OCI-M2 (cell line): ENCODE data around the gene STIMATE.
A peak's percentile ranks its signal among the peaks of the same experiment; 100 is the strongest.

Experiments
- DNase-seq: peaks from one replicate; lab custom pipeline; 2025; ENCODE audit not compliant: unreplicated experiment; lab: John Stamatoyannopoulos, UW

Gene STIMATE

DNA sequence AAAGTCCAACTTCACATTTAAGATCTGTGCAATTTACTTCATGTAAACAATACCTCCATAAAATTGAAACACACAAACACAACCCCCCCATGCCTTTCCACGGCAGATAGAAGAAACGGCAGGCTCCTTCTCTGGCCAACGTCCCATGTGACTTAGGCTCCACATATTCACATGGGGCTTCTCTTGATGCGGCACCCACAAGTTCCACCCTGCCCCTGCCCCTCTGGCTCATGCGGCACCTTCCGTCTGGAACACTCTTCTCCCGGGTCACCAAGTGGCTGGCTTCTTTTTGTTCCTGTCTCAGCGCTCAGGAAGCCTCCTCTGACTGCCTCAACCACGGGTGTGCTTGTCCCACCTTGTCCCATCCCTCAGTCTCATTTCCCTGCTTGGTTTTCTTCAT lies 25.6 kb downstream of the STIMATE start:
- DNase-seq, result no peak

DNA sequence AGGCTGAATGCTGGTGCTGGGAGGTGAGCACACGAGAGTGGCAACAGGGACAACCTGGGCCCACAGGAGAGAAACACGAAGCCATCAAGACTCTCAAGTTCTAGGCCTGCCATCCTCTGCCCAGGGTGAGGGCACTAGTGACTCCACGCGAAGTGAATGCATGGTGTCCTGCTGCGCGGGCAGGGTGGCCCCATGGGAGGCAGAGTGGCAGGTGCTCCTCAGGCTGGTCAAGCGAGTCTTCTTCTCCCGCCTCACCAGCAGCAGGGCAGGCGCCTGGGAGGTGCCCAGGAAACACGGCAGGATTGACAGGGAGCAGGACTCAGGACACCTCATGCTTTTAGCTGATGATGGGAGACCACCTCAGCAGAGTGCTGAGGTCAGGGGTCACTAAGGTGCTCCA lies 26.9 kb downstream of the STIMATE start:
- DNase-seq, result no peak

DNA sequence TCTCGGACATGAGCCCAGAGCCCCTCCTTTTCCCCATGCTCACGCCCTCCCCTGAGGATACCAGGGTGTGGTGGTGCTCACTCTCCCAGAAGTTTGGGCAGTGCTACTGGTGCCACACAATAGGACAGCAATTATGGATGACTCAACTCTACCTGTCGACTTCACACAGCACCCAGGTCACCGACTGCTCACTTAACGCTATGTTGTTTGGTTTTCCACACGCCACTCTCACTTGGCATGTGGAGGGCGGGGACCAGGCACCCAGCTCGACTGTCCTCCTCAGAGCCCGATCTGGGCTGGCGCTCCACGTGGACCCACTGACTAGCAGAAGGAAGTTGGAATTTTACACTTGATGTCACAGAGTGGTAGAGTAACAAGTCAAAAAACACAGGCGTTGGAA lies 30.9 kb downstream of the STIMATE start:
- no peak for DNase-seq

DNA sequence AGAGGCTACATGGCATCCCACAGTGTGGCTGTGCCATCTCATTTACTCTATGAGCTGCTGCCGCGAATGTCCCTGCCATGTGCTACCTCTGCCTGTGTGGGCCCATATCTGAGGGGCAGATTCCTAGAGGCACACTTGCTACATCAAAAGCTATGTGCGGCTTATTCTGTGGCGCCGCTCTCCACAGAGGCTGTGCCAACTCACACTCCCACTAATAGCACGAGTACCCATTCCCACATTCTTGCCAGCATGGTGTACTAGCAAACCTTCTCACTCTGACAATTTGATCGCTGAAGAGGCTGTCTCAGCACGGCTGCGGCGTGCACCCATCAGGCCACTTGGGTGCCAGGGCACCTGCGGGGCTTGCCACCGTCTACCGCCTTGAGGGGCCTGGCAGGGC lies 31.4 kb downstream of the STIMATE start:
- no peak for DNase-seq

DNA sequence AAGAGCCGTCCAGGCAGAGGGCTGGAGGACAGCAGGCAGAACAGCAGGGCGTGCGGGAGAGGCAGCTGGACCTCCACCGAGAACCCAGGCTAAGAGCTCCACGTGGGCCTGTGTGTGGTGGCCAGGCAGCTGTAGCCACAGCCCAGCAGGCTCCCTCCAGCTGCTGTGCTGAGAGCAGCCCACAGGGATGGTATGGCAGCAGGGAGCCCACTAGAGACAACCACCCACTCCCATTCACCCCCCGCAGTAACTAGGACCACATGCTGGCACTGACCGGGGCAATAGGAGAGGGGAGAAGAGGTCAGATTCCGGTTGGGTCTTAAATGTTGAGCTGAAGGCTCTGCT lies 37.0 kb downstream of the STIMATE start:
- no peak for DNase-seq

DNA sequence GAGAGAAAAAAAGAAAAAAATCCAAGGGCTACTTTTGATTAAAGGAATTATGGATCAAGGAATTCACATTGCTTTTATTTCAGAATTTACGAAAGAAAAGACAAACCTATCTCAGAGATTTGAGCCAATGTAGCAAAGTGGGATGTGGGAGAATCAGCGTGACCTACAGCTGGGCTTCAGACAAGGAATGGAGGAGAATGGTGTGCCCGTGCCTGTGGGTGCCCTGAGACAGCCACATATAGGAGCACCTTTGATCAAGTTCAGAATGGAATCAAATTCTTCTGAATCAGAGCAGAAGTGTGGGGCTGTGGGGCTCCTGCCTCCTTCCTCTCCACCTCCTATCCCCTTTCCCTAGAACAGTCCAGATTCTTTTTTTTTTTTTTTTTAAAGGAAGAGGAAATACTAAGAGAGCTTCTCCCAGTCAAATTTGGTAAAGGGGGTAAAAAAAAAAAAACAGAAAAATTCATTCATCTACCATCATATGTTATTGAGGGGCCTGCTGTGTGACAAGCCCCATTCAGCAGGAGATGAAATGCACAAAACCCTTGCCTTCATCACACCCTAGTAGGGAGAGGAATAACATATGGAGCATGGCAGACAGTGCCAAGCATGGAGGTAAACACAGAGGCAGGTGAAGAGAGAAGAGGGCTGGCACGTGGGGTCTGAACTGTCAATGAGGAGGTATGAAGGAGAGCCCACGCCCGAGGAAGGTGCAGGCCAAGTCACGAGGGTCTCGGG lies 37.5 kb downstream of the STIMATE start:
- no peak for DNase-seq

DNA sequence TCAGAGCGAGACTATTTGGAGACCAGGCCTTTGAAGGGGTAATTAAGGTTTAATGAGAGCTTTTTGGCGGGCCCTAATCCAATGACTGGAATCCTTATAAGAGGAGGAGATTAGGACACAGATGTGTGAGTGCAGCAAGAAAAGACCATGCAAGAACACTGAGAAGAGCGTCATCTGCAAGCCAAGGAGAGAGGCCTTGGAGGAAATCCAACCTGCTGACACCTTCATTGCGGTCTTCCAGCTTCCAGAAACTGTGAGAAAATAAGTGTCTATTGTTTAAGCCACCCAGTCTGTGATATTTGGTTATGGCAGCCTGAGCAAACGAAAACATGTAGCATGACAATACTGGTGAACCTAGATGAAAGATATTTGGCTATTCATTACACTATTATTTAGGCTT lies 39.5 kb downstream of the STIMATE start:
- no peak for DNase-seq

DNA sequence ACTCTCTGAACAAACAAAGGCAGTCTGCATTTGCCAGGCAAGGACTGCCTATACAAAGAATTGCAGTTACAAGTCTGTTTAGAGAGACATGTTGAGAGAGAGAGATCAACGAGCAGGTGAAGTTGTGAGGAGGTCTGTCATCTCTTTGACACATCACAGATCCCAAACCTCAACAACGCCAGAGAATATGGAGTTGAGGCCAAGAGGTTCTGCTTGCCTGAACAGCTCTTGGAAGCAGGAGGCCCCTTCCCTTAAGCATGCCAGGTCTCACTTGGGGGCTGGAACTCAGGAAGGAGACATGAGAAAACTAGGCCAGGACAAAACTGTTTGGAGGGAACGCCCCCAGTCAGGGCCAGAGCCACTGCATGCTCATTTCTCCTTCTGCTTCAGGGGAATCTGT lies 40.2 kb downstream of the STIMATE start:
- no peak for DNase-seq

DNA sequence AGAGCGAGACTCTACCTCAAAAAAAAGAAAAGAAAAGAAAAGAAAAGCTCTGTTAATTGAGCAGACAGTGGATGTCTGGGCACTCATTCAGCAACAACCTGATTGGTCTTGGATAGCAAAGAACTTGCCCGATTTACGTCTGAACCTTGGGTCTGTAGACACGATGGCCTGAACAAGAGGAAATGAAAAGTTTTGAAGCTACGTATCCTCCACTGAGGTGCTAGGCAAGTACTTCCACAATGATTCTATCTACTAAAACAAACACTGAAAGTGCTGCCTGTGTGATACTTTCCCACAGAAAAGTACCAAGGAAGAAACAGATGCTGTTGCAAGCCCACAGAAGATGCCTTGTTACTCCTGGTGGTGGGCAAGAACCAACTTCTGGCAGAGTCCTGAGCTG lies 40.7 kb downstream of the STIMATE start:
- no peak for DNase-seq

DNA sequence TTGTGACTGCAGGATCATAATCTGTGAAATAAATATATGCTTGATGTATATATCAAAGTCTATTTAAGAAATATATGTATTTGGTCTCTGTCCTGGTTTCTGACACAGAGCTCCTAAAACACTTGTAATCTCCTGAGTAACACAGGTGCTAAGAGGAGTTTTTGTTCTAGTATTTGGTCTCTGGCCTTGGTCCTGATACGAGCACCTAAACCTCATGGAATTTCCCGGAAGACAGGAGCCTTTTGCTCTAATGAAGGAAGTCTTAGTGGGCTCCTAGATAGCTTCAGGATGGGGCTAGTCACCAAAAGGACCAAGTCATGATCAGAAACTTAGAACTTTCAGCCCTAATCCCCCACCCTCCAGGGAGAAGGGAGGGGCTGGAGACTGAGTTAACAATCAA lies 43.3 kb downstream of the STIMATE start:
- DNase-seq, result no peak

DNA sequence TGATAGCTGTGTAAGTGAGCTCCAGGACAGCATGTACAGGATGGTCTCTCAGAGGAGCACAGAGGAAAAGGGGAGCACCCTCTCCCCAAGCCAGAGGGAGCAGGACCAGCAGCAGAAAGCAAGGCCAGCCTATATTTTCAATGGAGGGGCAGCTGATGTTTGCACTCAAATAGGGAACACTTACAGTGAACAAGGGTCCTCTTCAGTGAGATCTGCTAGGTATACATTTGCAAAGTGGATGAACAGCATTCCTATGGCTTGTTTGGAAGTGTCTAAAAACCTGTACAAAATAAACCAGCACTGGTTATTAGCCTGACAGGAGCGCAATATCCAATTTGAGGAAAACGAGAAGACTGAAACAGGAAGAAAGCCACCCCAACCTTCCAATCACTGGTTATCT lies 44.9 kb downstream of the STIMATE start:
- DNase-seq, result no peak

DNA sequence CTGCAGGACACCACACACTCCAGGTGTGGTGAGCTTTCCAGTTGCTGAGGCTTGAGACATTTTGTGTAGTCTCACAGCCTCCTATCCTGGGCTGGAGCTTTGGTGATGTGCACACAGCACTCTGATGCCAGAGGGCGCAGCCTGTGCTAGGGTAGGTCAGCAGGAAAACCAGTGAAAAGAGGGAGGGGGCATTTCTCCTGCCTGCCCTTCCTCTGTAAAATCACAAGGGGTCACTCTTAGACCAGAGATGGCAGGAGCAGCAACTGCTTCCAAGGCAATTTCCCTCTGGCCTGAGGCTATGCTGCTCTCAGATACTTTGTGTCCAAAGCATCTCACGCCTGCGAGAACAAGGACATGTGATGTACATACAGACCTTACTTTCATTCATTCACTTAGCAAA lies 46.0 kb downstream of the STIMATE start:
- peak; percentile 20 for DNase-seq

DNA sequence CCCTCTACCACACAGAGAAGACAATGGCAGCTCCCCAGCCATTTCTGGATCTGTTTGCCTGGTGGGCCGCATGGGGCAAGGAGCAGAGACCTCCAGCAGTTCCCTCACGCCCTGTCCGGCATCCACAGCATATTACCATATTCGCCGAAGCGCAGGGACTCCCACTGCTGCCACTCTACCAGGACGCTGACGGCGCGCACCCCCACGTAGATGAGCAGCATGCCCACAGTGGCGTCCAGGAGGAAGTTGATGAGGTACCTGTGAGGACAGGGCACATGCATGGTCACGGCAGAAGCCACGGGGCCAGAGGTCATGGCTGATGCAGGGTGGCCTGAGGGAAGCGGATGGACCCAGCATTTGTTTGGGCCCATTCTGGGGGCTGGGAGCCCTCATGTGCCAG lies 47.7 kb downstream of the STIMATE start:
- DNase-seq, result no peak

DNA sequence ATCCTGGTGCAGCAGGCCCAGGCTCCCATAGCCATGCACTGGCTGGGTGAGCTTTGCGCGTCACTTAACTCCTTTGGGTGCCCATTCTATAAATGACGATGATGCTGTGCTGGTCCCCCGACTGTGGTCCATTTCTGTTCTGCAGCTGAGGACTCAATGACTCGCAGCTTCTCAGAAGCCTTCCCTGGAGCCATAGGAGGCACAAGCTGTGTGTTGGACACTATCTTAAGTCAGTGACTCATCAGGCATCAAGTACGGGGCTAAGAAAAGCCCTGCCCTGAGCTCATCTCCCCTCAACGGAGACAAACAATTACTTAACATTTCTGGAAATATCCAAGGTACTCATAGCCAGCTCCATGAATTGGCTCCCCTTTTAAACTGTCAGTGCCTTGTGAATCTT lies 48.7 kb downstream of the STIMATE start:
- DNase-seq, result no peak

DNA sequence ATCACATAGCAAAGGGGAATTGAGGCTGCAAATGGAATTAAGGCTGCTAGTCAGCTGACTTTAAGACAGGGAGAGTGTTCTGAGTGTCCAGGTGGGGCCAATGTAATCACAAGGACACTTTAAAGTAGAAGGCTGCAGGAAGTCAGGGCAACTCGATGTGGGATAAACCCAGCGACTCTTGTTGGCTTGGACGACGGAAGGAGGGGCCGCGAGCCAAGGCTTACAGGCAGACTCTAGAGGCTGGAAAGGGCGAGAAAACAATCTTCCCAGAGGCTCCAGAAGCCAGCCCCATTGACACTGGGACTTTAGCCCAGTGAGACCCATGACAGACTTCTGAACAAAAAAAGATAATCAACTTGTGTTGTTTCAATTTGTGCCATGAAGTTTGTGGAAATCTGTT lies 49.6 kb downstream of the STIMATE start:
- DNase-seq, result no peak

DNA sequence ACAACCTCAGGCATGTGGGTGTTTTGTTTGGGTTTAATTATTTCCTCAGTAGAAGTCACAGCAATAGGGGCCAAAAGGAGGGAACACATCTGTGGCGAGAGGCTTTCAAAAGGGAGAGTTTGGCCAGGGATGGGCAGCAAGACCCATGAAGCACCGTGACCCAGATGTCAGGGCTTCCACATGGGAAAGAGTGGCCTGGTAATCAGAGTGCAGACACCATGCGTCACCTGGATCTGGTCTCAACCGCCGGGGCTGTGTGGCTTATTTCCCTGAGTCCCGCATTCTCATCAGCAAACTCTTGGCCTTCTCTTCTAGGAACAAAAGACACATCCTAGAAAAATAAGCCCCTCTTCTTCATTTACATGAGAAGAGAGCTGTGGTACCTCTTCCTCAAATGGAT lies 50.1 kb downstream of the STIMATE start:
- DNase-seq, result no peak

DNA sequence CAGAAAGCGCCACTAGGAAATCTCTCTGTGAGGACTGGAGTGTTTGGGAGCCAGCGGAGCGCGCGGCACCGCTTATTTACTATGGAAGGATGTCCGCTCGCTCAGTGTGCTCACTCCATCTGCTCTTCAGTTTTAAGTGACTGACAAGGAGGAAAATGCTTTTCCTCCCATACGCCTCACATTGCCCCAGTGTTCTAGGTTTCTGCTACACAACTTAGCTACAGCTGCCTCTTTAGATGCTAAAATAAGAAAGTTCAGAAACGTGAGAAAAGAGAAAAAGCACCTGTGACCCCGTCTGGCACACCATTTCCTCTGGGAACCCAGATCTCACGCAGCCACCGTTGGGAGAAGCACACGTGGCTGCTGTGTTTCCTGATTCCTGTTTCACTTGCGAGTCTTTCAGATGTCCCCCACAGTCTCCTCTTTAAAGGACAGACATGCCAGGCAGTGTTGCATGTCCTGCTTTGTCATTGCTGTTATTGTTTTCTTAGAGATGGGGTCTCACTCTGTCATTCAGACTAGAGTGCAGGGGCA lies 50.8 kb downstream of the STIMATE start:
- no peak for DNase-seq

DNA sequence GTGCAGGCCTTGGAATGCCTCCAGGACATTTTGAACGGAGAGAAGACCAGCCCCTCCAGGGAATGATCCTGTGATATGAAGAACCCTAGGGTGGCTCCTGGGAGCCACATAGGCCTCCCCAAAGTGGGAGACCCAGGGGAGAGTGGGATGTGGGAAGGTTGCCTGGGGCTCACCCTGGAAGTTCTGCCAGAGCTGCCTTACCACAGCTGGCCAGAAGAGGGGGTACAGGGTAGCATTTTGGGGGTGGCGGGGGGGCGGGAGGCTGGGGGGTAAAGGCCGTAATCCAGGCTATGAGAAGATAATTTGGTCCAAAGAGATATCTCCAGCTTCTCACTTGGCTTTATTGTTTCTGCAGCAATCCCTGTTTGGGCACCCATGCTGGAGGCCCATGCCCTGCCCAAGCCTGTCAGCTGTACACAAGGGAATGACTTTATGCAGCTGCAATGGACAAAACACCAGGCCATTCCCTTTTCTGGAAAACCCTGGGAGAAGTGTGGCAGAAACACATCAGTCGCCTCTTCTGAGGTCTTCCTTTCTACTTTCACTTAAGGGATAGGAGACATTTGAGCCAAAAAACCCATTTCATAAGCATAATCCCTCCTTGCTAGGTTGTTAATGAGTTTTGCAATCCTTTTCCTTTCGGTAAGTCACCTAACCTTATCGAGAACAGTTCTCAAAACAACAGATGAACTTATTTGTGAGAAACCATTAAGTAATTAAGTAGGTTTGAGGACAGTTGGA lies 51.5 kb downstream of the STIMATE start:
- no peak for DNase-seq

DNA sequence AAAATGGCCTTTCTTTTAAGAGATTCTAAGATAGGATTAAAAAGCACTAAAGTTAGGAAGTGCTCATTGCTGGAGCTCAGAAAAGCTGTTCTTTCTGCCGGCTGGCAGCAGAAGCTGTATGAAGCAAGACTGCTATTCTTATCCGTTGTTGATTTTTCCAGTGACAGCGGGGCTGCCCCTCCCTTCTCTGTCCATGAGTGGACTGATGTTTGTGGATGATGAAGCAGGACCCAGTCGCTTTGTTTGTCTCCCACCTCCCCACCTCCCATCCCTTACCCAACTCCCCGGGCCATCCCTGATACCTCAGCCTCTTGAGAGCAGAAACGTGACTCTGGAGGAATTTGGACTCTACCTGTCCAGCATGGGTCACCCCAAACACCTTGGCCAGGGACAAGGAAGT lies 52.2 kb downstream of the STIMATE start:
- no peak for DNase-seq

DNA sequence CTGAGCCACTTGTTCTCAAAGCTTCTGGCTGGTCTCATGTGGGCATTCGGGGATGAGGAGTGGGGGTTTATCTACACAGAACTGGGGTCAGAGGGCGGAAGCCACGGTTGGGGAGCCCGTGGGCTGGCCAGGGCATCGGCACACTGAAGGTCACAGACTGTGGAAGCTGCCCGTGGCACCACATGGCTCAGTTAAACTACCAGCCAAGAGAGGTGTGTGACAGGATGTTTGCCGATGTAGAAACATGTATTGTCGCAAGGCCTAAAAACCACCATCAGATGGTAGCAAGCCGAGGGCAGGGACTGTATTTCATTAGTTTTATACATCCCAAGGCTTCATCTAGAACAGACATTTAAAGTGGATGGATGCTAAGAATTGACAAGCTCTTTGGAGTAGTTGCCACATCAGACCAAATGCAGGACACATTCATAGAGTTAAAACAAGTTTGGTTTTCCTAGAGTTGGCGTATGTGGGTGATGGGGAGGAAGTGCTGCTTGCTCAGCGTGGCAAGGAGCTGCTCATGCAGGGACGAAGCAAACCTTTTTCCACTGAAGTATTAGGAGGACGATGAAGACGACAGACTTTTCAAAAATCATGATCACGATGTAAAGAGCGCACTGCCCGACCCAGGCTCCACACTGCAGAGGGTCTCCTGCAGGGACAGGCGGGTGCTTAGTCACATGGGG lies 52.9 kb downstream of the STIMATE start:
- no peak for DNase-seq

DNA sequence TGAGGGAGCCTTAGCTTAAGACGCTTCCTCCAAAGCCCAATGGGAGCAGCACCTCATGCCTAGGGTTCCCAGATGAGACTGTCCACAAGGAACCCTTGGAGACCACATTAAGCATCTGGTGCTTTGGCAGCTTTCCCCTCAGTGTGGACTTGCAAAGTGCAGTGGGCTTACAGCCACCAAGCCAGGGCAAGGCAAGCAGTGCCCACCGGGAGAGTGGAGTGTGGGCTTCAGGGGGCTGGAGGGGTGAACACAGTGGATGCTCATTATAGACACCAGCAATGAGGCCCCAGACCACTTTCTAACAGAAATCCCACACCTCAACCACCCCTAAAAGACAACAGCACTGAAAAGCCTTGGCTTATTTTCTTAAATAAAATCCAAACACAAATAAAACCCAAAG lies 53.5 kb downstream of the STIMATE start:
- DNase-seq, result no peak
